Neural progenitor cell (in vitro differentiated cells): ENCODE data around the gene NTF3.

ENCODE experiments used
- CTCF ChIP-seq: fragments of 200-600 bp; sonication (generic); IDR thresholded peaks from 2 replicates; pipeline ENCODE4 v1.5.1; 2017; ENCODE audit warnings: antibody characterized with exemption, mild to moderate bottlenecking
- EZH2 ChIP-seq: fragments of 200-600 bp; sonication (generic); IDR thresholded peaks from 2 replicates; pipeline ENCODE4 v1.6.1; 2017; ENCODE audit warnings: antibody characterized with exemption, mild to moderate bottlenecking, moderate library complexity

DNA sequence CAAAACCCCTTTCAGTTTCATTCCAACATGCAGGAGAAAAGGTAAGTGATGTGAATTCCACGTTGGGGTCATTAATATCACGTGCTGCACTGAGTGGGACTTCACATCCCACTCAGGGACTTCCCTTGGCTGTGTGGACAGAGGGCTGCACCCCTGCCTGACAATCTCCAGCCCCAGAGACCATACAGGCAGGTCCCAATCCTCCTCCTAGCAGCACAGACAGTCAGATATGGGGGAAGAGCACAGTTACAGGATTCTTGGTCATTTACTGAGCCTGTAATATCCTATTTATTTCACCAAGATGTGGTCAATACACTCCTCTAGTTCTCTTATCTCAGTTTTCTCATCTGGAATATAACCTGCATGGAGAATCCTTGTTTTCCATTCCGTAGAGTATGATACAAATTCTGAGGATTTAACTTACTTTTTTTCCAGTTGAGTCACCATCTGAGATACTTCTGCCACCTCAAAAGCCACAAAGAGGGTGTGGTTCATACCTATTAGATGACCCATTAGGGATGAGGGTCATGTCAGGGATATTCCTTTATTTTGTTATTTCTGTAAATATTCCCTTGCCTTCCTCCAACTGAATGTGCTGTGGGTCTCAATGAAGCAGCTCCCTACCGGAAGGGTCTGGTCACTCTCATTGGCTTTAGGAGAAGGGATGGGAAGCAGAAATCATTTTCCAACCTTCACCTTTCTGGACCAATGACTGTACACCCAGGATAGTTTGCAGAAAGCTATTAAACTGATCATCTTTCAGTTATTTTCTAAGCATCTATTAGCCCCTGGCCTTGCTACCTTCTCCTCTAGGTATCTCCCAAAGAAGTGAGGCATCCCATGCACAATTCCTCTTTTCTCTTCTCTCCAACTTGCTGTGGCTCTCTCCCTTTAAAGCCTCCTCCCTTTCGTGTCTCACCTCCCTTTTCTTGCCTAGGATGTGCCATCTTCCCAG, 43.0 kb upstream of the NTF3 start:
- TF ChIP-seq CTCF (no peak), EZH2 (no peak)
